ENCODE results near the gene PSRC1.
"Not testable (repeated sequence)": the region's sequence is repeated elsewhere in the genome, so short reads cannot be mapped to it uniquely, and the experiment has no call there.

PSRC1 gene

GRCh38 chr1:109295712-109296415 lies 12.9 kb upstream of the PSRC1 start:
- no peak for DNase-seq

DNA sequence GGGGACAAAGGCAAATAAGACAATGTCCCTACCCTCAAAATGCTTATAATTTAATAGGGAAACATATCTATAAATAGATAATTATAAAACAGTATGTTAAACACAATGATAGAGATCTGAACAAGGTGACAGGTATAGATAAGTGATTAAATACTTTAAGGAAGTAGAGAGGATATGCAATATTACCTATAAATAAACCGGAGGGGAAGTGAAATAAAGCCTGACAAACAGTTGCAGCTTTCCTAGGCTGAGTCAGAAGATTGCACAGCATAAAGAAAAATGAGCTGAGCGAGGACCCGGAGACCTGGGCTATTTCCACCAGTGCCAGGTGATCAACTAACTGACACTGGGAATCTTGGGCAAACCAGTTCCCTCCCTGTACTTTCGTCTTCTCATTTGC lies 11.5 kb upstream of the PSRC1 start:
- no peak for DNase-seq

- no peak for DNase-seq
Measured at GRCh38 chr1:109293026-109293425, 10.1 kb upstream of the PSRC1 start.

- DNase-seq: no peak
Measured at GRCh38 chr1:109292364-109292763, 9.4 kb upstream of the PSRC1 start.

GRCh38 chr1:109290998-109291397 lies 8.1 kb upstream of the PSRC1 start:
- peak; percentile 64 for DNase-seq

DNA sequence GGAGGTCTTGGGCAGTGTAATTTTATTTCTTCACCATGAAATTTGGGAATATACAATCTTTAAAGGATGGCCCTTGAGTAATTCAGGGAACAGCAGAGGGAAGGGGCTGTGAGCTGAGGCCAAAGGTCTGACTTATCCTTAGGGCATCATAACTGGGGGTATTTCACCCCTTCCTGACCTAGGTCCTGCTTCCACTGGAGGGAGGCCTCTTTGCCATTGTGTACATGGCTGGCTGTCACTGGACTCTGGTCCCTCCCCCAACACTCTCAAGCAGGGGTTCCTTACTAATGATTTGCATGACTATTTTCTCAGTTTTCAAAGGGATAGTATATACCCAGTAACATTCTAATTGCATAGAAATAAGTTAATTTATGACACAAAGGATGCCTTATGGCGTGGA lies 7.2 kb upstream of the PSRC1 start:
- no peak for DNase-seq

- not testable (repeated sequence) for DNase-seq
Measured at GRCh38 chr1:109286762-109287161, 3.8 kb upstream of the PSRC1 start.

DNA sequence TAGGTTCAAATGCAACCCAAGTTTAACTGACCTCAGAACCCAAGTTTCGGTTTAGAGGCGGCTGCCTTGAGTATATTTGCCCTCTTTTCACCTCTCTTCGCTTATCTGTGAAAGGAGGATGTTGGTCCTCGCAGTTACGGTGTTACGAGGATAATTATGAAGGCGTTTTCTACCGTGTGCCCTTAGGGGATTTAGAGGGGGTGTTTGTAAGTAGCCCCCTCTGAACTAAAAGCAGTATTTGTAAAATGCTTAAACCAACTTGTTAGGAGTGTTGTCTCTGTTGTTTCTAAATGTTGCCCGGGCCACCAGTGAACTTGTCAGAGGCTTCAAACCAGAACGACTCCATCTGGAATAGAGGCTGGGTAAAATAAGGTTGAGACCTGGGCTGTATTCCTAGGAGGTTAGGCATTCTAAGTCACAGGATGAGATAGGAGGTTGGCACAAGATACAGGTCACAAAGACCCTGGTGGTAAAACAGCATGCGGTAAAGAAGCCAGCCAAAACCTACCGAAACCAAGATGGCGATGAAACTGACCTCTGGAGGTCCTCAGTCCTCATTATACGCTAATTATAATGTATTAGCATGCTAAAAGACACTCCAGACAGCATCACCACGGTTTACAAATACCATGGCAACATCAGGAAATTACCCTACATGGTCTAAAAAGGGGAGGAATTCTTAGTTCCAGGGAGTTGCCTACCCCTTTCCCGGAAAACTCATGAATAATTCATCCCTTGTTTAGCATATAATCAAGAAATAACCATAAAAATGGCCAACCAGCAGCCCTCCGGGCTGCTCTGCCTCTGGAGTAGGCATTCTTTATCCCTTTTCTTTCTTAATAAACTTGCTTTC lies 1.0 kb upstream of the PSRC1 start:
- no peak for DNase-seq

GRCh38 chr1:109282497-109282951 lies 421 bp downstream of the PSRC1 start:
- DNase-seq: no peak

GRCh38 chr1:109281680-109282496 lies 1.1 kb downstream of the PSRC1 start:
- peak; percentile 57 for DNase-seq

GRCh38 chr1:109280862-109281261 lies 2.1 kb downstream of the PSRC1 start:
- DNase-seq: no peak

- no peak for DNase-seq
Measured at GRCh38 chr1:109279615-109280278, 3.2 kb downstream of the PSRC1 start.

DNA sequence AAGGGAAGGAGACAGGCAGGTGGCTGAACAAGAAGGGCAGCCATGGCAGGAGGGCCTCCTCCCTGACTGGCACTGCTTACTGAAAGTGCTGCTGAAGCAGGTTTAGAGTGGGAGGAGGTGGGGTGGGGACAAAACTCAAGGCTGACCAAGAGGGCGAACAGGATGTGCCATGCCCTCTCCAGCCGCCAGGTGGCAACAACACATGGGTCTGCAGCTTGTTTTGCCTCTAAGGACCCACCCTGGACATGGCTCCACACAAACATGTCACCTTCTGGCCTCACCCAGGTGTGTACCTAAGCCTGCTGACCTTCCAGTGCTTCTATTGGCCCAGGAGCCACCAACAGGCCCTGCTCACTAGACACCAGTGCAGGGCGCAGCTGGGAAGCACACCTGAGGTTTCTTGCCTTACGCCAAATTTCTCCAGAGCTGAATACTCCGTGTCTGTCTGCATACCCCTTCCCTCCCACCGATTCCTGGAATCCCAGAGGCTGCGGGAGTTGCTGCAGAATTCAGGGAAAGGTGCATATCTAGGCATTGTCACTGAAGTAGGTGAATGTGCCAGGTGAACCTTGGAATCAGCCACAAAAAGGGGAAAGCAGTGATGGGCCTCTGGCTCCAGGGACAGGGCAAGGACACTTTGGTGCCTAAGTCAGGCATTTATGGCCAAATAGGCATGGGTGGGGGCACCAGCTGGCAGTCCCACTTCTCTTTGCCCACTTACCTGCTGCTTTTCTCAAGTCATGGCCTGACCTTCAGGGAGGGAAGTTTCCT lies 5.3 kb downstream of the PSRC1 start:
- peak; percentile 84 for DNase-seq

DNA sequence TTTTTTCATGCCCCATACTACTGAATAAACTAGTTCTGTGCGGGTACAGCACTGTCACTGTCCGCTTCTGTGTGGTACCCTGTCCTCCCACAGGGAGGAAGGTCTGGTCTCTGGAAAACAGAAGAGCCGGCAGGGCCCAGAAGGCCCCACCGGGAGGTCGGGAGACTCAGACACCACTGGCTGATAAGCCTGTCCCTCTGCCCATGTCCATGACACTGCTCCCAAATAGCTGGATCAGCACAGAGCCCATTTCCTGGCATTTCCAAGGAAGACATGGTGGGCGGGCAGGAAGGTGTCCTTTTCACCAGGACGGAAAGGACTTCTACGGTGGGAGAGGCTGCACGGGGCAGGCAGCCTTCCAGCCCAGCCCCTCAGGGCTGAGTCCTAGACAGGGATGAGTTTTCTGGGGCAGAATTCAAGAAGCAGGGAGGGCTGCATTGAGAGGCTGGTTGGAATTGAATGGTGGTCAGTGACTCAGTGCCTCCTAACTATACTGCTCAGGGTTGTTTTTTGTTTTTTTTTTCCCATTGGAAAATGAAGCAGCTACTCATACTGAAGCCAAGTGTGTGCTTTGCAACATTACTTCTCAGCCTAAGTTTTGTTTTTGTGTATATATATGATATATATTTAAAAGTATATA lies 7.1 kb downstream of the PSRC1 start:
- DNase-seq: no peak

DNA sequence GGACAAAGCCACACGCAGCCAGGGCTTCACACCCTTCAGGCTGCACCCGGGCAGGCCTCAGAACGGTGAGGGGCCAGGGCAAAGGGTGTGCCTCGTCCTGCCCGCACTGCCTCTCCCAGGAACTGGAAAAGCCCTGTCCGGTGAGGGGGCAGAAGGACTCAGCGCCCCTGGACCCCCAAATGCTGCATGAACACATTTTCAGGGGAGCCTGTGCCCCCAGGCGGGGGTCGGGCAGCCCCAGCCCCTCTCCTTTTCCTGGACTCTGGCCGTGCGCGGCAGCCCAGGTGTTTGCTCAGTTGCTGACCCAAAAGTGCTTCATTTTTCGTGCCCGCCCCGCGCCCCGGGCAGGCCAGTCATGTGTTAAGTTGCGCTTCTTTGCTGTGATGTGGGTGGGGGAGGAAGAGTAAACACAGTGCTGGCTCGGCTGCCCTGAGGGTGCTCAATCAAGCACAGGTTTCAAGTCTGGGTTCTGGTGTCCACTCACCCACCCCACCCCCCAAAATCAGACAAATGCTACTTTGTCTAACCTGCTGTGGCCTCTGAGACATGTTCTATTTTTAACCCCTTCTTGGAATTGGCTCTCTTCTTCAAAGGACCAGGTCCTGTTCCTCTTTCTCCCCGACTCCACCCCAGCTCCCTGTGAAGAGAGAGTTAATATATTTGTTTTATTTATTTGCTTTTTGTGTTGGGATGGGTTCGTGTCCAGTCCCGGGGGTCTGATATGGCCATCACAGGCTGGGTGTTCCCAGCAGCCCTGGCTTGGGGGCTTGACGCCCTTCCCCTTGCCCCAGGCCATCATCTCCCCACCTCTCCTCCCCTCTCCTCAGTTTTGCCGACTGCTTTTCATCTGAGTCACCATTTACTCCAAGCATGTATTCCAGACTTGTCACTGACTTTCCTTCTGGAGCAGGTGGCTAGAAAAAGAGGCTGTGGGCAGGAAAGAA lies 8.1 kb downstream of the PSRC1 start:
- DNase-seq: no peak

DNA sequence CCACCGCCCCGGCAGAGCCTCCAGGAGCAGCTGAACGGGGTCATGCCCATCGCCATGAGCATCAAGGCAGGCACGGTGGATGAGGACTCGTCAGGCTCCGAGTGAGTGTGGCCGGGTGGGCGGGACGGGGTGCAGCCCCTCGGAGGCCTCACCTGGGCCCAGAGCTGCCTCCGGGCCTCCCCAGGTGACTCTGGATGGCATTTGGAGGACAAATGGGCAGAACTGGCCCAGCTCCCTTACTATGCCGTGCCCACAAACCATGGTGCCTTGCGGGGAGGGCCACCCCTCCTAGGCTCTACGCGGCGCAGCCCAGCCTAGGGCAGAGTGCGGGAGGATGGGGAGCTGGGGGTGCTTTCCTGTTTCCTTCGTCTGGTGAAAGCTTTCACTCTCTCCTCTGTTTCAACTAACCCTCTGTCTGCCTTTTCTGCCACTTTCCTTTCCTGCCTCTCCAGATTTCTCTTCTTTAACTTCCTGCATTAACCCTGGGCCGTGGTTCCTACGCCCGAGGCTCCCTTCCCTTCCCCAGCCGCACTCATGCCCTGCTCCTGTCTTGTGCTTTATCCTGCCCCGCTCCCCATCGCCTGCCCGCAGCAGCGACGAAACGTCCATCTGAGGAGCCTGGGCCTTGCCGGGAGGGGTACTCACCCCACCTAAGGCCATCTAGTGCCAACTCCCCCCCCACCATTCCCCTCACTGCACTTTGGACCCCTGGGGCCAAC lies 9.2 kb downstream of the PSRC1 start:
- DNase-seq: no peak

DNA sequence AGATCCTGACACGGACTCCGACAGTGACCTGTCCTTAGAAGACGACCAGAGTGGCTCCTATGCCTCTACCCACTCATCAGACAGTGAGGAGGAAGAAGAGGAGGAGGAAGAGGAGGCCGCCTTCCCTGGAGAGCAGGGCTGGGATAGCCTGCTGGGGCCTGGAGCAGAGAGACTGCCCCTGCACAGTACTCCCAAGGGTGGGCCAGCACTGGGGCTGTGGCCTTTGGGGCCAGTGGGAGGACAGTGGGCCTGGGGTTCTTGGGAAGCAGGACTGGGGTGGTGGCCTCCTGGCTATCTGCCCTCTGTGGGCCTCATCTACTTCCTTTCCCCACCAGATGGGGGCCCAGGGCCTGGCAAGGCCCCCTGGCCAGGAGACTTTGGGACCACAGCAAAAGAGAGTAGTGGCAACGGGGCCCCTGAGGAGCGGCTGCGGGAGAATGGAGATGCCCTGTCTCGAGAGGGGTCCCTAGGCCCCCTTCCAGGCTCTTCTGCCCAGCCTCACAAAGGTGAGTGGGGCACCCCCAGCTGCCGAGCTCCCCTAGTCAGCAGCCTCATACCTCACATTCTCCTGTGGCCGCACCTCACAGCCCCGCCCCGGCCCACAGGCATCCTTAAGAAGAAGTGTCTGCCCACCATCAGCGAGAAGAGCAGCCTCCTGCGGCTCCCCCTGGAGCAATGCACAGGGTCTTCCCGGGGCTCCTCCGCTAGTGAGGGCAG lies 10.0 kb downstream of the PSRC1 start:
- no peak for DNase-seq

- DNase-seq: no peak
Measured at GRCh38 chr1:109272021-109272799, 10.7 kb downstream of the PSRC1 start.
